HFFc6 (cell line): Measurements from ENCODE around the gene MRPL37. TPM values are rescaled to one million over a fixed set of nuclear protein-coding genes. Genes with fewer than 3 reads are reported as not detected.

Source experiments
- DNase-seq: peaks from one replicate; pipeline ENCODE4 v3.0.0-alpha.2; 2018
- H3K27ac Mint-ChIP-seq: 2 replicates; pipeline ENCODE4 v1.8.0; 2020; ENCODE audit warnings: mild to moderate bottlenecking, mixed read lengths
- H3K27me3 Mint-ChIP-seq: 2 replicates; pipeline ENCODE4 v1.8.0; 2021; ENCODE audit warnings: mild to moderate bottlenecking, moderate library complexity, mixed read lengths; ENCODE audit not compliant: insufficient read depth
- H3K36me3 Mint-ChIP-seq: 2 replicates; pipeline ENCODE4 v1.8.0; 2021; ENCODE audit warnings: low read depth, mixed read lengths
- H3K4me1 Mint-ChIP-seq: 2 replicates; pipeline ENCODE4 v1.8.0; 2020; ENCODE audit warnings: low read depth, mixed read lengths
- H3K4me3 Mint-ChIP-seq: 2 replicates; pipeline ENCODE4 v1.8.0; 2020; ENCODE audit warnings: mild to moderate bottlenecking, moderate library complexity, mixed read lengths
- H3K9me3 Mint-ChIP-seq: 2 replicates; pipeline ENCODE4 v1.8.0; 2020; ENCODE audit warnings: mild to moderate bottlenecking, mixed read lengths
- CTCF ChIP-seq: fragments of 200-600 bp; sonication (generic); IDR thresholded peaks from 2 replicates; pipeline ENCODE4 v1.5.0; 2021; ENCODE audit warnings: antibody characterized with exemption, mild to moderate bottlenecking
- total RNA-seq, 6 experiments: library from RNA; stranded (reverse); fragmentation: NEBNext Ultra II Directional; extraction: Animal tissue kit (Norgen Biotek cat#: 25700); gene quantifications; 2 replicates in 1 of 6; 3 replicates in 5 of 6; pipeline ENCODE4 v1.2.3, GENCODE V29; 2021

Gene MRPL37
- total RNA-seq, 6 experiments from 2014 or later, result 119 to 135 (median 126) TPM

GRCh38 chr1:54180701-54181360 is 19.1 kb upstream of the MRPL37 start:
- Mint-ChIP-seq H3K36me3 (peaks cover 2% of the 10 kb centered on the region), H3K27me3 (peaks cover 4% of the 10 kb centered on the region), H3K9me3 (no peaks in the 10 kb centered on the region), H3K4me3 (no peak overlapping the region), H3K27ac (no peak overlapping the region), H3K4me1 (no peaks in the 10 kb centered on the region)
- TF ChIP-seq CTCF, result no peak
- DNase-seq, result no peak

- no peaks in the 10 kb centered on the region; the same call in 1 of the 2 replicates for H3K27me3 Mint-ChIP-seq
- no peak overlapping the region for H3K4me3 Mint-ChIP-seq
- no peak for TF ChIP-seq CTCF
- no peak overlapping the region for H3K27ac Mint-ChIP-seq
- H3K36me3 Mint-ChIP-seq, result peaks cover 6% of the 10 kb centered on the region
- no peak for DNase-seq
- peaks cover 10% of the 10 kb centered on the region for H3K4me1 Mint-ChIP-seq
- H3K9me3 Mint-ChIP-seq, result no peaks in the 10 kb centered on the region
Observed at GRCh38 chr1:54186056-54186455, 13.9 kb upstream of the MRPL37 start.

GRCh38 chr1:54188291-54188690 is 11.7 kb upstream of the MRPL37 start:
- Mint-ChIP-seq H3K4me1 (peaks cover 10% of the 10 kb centered on the region), H3K27me3 (no peaks in the 10 kb centered on the region; the same call in none of the 2 replicates), H3K27ac (no peak overlapping the region), H3K4me3 (no peak overlapping the region), H3K9me3 (no peaks in the 10 kb centered on the region), H3K36me3 (peaks cover 6% of the 10 kb centered on the region)
- no peak for DNase-seq
- no peak for TF ChIP-seq CTCF

GRCh38 chr1:54190526-54190925 is 9.4 kb upstream of the MRPL37 start:
- H3K36me3 Mint-ChIP-seq, result peaks cover 6% of the 10 kb centered on the region
- H3K4me3 Mint-ChIP-seq, result no peak overlapping the region
- no peaks in the 10 kb centered on the region; the same call in none of the 2 replicates for H3K27me3 Mint-ChIP-seq
- no peaks in the 10 kb centered on the region for H3K9me3 Mint-ChIP-seq
- no peak for TF ChIP-seq CTCF
- no peak overlapping the region for H3K27ac Mint-ChIP-seq
- DNase-seq, result no peak
- H3K4me1 Mint-ChIP-seq, result peaks cover 10% of the 10 kb centered on the region

GRCh38 chr1:54191525-54191924 is 8.4 kb upstream of the MRPL37 start:
- H3K4me3 Mint-ChIP-seq, result no peak overlapping the region
- no peak overlapping the region for H3K27ac Mint-ChIP-seq
- TF ChIP-seq CTCF, result no peak
- H3K27me3 Mint-ChIP-seq, result no peaks in the 10 kb centered on the region; the same call in none of the 2 replicates
- H3K36me3 Mint-ChIP-seq, result no peaks in the 10 kb centered on the region
- no peak for DNase-seq
- H3K9me3 Mint-ChIP-seq, result no peaks in the 10 kb centered on the region
- H3K4me1 Mint-ChIP-seq, result peaks cover 10% of the 10 kb centered on the region
